T-helper 2 cell treated with Interferon-gamma antibody and Interleukin-4, amounts not matched to agents 5 μg/mL and 100 μg/mL, for 36 hours (primary cell): ENCODE measurements around the gene DPY19L3.
"Not testable (repeated sequence)": the region's sequence is repeated elsewhere in the genome, so short reads cannot be mapped to it uniquely, and the experiment has no call there.

ENCODE experiments used
- DNase-seq: peaks from one replicate; pipeline ENCODE4 v3.0.0; 2021; ENCODE audit warnings: low spot score
- H3K27ac Mint-ChIP-seq: one replicate; pipeline ENCODE4 v1.8.0; 2021; ENCODE audit warnings: mild to moderate bottlenecking, mixed read lengths
- H3K27me3 Mint-ChIP-seq: one replicate; pipeline ENCODE4 v1.8.0; 2021; ENCODE audit warnings: low read depth, mixed read lengths
- H3K36me3 Mint-ChIP-seq: one replicate; pipeline ENCODE4 v1.8.0; 2021; ENCODE audit warnings: low read depth, mixed read lengths
- H3K4me1 Mint-ChIP-seq: one replicate; pipeline ENCODE4 v1.8.0; 2021; ENCODE audit warnings: low read depth, mixed read lengths
- H3K4me3 Mint-ChIP-seq: one replicate; pipeline ENCODE4 v1.8.0; 2022; ENCODE audit warnings: mild to moderate bottlenecking, moderate library complexity, mixed read lengths
- H3K9me3 Mint-ChIP-seq: one replicate; pipeline ENCODE4 v1.8.0; 2021; ENCODE audit warnings: mixed read lengths

The DPY19L3 gene

DNA sequence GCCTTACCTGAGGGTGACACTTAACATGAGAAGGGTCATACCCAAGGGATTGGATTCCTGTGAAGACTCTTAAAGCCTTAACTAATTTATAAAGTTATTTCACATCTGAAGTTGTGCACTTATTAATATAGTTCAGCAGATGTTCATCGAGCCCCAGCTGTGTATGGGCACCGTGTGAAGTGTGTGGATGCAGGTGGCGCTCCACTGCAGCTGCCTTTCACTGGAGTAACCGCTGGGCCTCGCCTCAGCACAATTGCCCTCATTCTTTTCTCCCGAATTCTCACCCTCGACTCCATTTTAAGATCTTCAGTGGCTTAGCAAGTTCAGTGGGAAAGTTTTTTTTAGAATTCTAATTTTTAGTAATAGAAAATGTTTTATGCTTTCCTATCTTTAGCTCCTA lies 66.2 kb downstream of the DPY19L3 start:
- no peak for DNase-seq
- Mint-ChIP-seq H3K4me1 (peaks cover 7% of the 10 kb centered on the region), H3K27ac (no peak overlapping the region), H3K4me3 (no peak overlapping the region), H3K27me3 (no peaks in the 10 kb centered on the region), H3K36me3 (no peaks in the 10 kb centered on the region), H3K9me3 (no peaks in the 10 kb centered on the region)

DNA sequence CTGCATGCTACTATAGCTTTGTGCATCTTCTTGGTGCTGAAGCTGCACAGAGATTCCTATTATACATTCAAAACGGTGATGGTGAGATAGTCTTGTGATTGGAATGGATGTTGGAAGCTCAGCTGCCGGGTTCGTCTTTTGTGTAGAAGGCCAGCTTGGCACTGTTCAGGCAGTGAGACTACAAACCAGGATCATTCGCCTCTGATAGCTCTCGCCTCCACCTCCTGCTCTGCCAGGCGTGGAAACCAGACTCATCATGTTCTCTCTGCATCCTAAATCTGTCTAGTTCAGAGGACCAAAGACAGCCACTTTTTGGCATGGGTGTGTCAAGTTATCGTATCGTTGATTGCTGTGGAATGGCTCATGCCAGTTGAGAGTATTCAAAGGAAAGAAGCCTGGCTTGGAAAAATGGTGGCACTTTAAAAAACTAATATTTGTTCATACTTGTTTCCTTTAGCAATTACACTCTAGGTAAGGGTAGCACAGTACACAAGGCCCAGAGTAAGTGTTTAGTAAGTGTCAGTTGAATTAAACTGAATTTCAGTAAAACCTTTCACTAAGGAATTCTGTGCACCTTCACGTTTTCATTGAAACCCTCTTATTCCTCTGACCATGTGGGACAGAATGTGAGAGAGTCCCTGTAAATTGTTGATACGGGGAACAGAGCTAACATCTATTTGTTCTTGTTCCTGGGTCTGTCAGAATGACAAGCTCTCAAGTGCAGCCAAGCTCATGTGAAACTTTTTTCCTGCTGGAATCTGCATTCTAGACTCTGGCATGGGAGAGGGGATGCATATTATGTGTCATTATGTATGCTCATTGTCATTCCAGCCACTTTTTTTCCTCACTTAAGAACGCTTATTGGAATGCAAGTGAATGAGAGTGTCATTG lies 69.8 kb downstream of the DPY19L3 start:
- no peak overlapping the region for H3K27ac Mint-ChIP-seq
- no peaks in the 10 kb centered on the region for H3K27me3 Mint-ChIP-seq
- no peaks in the 10 kb centered on the region for H3K9me3 Mint-ChIP-seq
- no peak overlapping the region for H3K4me3 Mint-ChIP-seq
- peaks cover 3% of the 10 kb centered on the region for H3K36me3 Mint-ChIP-seq
- DNase-seq = no peak
- H3K4me1 Mint-ChIP-seq = peaks cover 7% of the 10 kb centered on the region

DNA sequence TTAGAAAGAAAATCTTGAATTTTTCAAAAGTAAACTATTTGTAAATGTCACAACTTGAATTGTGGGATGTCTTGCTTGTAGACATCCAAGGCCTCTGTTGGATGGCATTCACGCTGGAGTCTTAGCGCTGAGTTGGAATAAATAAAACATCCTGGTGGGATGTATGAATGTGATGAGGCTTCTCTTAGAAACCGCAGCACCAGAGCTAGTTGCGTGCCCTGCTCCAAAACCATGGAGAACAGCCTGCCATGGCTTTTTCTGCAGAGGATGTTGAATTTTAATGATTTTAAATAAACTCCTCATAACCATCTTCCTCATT lies 70.4 kb downstream of the DPY19L3 start:
- H3K4me1 Mint-ChIP-seq = peaks cover 7% of the 10 kb centered on the region
- H3K36me3 Mint-ChIP-seq = peaks cover 3% of the 10 kb centered on the region
- no peak overlapping the region for H3K4me3 Mint-ChIP-seq

DNA sequence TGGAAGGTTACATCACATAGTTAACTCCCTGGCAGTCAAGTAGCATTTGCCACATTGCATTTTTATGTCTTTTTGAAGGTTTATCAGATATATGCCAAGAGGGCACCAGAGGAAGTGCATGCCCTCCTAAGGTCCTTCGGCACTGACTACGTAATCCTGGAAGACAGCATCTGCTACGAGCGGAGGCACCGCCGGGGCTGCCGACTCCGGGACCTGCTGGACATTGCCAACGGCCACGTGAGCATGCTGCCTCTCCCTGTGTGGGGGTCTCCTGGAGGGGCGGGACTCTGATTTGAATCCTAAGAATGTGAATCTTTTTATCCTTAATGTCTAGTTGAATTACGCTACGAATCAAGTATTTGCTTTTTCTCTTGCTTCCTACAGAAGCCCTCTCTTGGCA lies 74.8 kb downstream of the DPY19L3 start:
- Mint-ChIP-seq H3K27me3 (no peaks in the 10 kb centered on the region), H3K9me3 (no peaks in the 10 kb centered on the region), H3K36me3 (peaks cover 7% of the 10 kb centered on the region), H3K27ac (no peak overlapping the region), H3K4me1 (no peaks in the 10 kb centered on the region), H3K4me3 (no peak overlapping the region)
- DNase-seq = no peak

More for the DNA sequence above, 70.4 kb downstream of the DPY19L3 start:
- Mint-ChIP-seq H3K27me3 (no peaks in the 10 kb centered on the region), H3K27ac (no peak overlapping the region), H3K9me3 (no peaks in the 10 kb centered on the region)
- DNase-seq = no peak

DNA sequence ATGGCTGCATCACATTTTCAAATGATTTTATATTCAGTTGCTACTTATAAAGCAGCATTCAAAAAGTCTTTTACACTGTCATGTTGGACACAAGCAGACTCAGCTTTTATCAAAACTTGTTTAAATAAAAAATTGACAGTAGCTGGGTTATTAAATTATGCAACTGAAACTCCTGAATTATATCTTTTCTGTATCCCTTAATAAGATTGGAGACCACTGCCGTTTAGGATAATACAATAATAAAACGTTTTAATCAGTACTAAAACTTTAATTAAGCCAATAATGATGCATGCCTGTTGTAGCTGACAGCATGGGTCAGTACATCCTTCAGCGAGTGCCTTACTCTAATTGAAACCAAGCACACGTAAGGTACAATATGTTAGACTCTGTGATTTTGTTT lies 78.0 kb downstream of the DPY19L3 start:
- Mint-ChIP-seq H3K4me1 (no peaks in the 10 kb centered on the region), H3K27me3 (no peaks in the 10 kb centered on the region), H3K27ac (no peak overlapping the region), H3K4me3 (no peak overlapping the region), H3K36me3 (peaks cover 4% of the 10 kb centered on the region), H3K9me3 (no peaks in the 10 kb centered on the region)
- no peak for DNase-seq

DNA sequence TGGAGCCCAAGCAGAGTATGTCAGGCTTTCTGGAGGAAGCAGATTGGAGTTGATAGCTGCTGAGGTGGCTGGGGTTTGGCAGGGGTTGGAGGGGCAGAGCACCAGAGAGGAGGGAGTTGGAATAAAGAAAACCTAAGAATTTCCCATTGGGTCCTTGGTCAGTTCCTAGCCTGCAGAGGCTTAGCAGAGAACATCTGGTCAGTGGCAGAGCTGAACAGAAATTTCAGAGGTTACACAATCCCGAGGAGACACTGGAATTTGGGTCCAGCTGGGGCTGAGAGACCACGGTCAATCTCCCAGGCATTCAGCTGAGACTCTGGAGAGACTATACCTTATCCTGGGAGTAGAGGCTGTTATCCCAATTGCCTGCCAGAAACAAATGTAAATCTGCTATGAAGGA lies 84.4 kb downstream of the DPY19L3 start:
- Mint-ChIP-seq H3K4me1 (no peaks in the 10 kb centered on the region), H3K27me3 (no peaks in the 10 kb centered on the region), H3K9me3 (no peaks in the 10 kb centered on the region), H3K4me3 (no peak overlapping the region), H3K27ac (no peak overlapping the region), H3K36me3 (no peaks in the 10 kb centered on the region)
- no peak for DNase-seq

DNA sequence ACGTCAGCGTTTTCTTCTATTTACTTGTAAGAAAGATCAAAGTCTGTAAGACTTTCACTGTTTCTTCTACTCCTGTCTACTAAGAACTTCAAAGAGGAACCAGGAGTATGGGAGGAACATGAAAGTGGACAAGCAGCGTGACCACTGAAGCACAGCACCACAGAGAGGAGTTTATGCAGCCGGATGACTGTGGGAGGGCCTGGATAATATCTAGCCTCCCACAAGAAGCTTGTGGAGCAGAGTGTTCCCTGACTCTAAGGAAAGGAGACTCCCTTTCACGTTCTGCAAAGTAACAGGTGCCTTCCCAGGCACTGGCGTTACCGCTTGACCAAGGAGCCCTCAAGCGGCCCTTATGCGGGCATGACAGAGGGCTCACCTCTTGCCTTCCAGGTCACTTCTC lies 91.8 kb downstream of the DPY19L3 start:
- no peaks in the 10 kb centered on the region for H3K27me3 Mint-ChIP-seq
- DNase-seq = no peak
- no peak overlapping the region for H3K4me3 Mint-ChIP-seq
- H3K4me1 Mint-ChIP-seq = no peaks in the 10 kb centered on the region
- no peaks in the 10 kb centered on the region for H3K36me3 Mint-ChIP-seq
- H3K9me3 Mint-ChIP-seq = no peaks in the 10 kb centered on the region
- H3K27ac Mint-ChIP-seq = no peak overlapping the region

DNA sequence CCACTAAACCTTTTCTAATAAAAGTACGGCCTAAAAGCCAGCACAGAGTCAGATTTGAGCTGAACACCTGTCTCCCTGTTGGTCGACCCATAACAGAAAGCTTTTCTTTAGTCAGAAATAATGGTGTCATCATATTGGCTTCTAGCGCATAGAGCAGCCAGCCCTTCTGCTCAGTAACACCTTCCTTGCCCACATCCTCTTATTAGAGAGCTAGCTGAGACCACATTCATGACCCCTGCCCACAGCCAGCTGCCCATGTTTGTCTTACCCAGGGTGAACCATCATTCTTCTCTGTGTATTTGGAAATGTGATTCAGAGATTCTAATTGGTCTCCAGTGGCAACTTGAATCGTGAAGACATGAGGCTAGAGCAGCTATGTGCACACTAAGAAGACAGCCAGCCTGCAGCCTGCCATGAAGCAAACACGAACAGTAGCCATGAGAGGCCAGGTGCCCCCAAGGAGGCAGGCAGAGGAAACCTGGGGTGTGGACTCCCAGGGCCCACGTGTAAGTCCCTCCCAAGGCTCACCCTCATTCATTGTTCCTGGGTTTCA lies 93.2 kb downstream of the DPY19L3 start:
- no peak for DNase-seq
- Mint-ChIP-seq H3K4me3 (no peak overlapping the region), H3K27me3 (no peaks in the 10 kb centered on the region), H3K9me3 (no peaks in the 10 kb centered on the region), H3K36me3 (no peaks in the 10 kb centered on the region), H3K27ac (no peak overlapping the region), H3K4me1 (no peaks in the 10 kb centered on the region)

DNA sequence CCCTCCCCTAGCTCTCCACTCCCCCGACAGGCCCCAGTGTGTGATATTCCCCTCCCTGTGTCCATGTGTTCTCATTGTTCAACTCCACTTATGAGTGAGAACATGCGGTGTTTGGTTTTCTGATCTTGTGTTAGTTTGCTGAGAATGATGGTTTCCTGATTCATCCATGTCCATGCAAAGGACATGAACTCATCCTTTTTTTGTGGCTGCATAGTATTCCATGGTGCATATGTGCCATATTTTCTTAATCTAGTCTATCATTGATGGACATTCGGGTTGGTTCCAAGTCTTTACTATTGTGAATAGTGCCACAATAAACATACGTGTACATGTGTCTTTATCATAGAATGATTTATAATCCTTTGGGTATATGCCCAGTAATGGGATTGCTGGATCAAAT lies 106.9 kb downstream of the DPY19L3 start:
- not testable (repeated sequence) for H3K4me3 Mint-ChIP-seq, H3K27ac Mint-ChIP-seq, H3K36me3 Mint-ChIP-seq, H3K9me3 Mint-ChIP-seq, H3K27me3 Mint-ChIP-seq, DNase-seq, H3K4me1 Mint-ChIP-seq

DNA sequence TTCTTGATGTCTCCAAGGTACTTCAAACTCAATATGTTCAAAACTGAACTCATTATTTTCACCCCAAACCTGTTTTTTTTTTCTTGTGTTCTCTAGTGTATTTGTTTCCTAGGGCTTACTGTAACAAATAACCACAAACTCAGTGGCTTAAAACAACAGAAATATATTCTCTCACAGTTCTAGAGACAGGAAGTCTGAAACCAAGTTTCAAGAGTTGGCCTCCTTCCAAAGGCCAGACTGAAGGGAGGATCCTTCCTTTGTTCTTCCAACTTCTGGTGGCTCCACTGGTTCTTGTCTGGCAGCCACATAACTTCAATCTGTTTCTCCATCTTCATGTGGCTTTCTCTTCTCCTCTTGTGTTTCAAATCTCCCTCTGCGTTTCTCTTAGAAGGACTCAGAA lies 113.5 kb downstream of the DPY19L3 start:
- H3K27me3 Mint-ChIP-seq = no peaks in the 10 kb centered on the region
- no peaks in the 10 kb centered on the region for H3K36me3 Mint-ChIP-seq
- H3K27ac Mint-ChIP-seq = no peak overlapping the region
- no peak overlapping the region for H3K4me3 Mint-ChIP-seq
- peaks cover 4% of the 10 kb centered on the region for H3K9me3 Mint-ChIP-seq
- peaks cover 3% of the 10 kb centered on the region for H3K4me1 Mint-ChIP-seq
- no peak for DNase-seq

DNA sequence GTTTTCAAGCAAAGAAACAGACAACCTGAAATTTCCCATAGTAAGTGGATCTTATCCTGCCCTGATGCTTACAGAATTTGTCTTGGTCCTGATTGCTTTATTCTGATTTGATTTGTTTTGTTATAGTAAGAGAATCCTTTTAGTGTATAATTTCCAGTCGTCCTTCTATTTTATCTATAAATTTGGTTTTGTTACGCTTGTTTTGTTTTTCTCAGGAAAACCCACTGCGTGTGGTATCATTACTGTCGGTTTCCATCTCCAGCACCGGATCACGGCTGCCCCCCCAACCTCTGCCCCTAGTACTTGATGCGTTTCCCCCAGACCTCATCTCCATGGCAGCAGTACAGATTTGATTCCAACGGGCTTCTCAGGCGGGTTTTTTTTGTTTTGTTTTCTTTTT lies 117.4 kb downstream of the DPY19L3 start:
- H3K4me3 Mint-ChIP-seq = no peak overlapping the region
- no peak overlapping the region for H3K27ac Mint-ChIP-seq
- peaks cover 3% of the 10 kb centered on the region for H3K4me1 Mint-ChIP-seq
- H3K9me3 Mint-ChIP-seq = peaks cover 1% of the 10 kb centered on the region
- H3K36me3 Mint-ChIP-seq = no peaks in the 10 kb centered on the region
- no peaks in the 10 kb centered on the region for H3K27me3 Mint-ChIP-seq
- no peak for DNase-seq

DNA sequence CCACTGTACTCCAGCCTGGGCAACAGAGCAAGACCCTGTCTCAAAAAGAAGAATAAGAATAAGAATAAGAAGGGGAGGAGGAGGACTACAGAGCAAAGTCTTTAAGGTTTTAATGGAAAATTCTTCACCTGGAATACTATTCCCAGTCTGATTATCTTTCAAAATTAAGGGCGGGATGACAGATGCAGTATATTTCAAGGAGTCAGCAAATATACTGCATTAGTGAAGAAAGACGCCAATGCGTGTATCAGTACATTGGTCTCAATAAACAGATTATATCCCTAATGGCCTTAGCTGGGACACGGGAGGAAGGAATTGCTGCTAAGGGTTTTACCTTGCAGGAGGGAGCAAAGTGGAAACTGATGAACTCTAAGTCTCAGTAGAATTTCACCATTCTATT lies 121.3 kb downstream of the DPY19L3 start:
- H3K4me1 Mint-ChIP-seq = no peaks in the 10 kb centered on the region

DNA sequence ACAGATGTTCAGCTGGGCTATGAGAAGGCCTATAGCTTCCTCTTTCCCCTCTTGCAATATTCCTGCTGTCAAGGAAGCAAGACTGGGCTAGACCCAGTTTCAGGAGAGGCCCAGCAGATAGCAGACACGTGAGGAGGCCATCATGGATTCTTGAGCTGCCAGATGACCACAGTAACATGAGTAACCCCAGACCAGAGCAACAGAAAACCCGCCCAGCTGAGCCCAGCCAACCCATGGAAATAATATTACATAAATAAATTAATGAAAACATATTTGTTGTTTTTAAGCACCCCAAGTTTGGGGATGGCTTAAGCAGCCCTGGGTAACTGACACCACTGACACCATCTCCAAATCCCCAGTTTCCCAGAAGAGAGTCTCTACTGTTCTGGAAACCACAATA lies 125.2 kb downstream of the DPY19L3 start:
- Mint-ChIP-seq H3K9me3 (peaks cover 33% of the 10 kb centered on the region), H3K27ac (no peak overlapping the region), H3K36me3 (no peaks in the 10 kb centered on the region), H3K27me3 (no peaks in the 10 kb centered on the region), H3K4me3 (no peak overlapping the region), H3K4me1 (no peaks in the 10 kb centered on the region)
- DNase-seq = no peak

More for the DNA sequence above, 121.3 kb downstream of the DPY19L3 start:
- Mint-ChIP-seq H3K27me3 (no peaks in the 10 kb centered on the region), H3K9me3 (peaks cover 19% of the 10 kb centered on the region), H3K27ac (no peak overlapping the region), H3K36me3 (no peaks in the 10 kb centered on the region), H3K4me3 (no peak overlapping the region)
- no peak for DNase-seq

DNA sequence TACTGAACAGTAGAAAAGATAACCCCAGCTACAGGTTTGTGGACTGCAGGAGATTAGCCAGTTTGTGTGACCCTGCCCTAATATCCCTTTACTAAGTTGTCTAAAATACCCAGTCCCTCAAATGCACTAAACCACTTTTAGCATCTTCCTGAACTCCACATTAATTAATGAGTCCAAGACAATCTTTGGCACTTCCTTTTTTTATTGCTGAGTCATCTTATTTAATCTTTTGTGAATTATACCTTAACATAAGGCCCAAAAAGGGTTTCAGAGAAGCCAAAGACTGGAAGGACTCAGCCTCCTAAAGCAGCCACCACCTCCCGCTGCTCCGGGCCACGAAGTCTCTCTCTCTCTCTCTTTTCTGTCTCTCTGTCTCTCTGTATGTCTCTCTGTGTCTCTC lies 126.7 kb downstream of the DPY19L3 start:
- Mint-ChIP-seq H3K4me3 (no peak overlapping the region), H3K36me3 (no peaks in the 10 kb centered on the region), H3K27ac (no peak overlapping the region), H3K27me3 (no peaks in the 10 kb centered on the region), H3K4me1 (no peaks in the 10 kb centered on the region), H3K9me3 (peaks cover 33% of the 10 kb centered on the region)
- DNase-seq = no peak
